K562 (cell line): ENCODE data around the gene DBI.

ENCODE experiments used
- CBFA2T3 ChIP-seq: fragments of 450-650 bp; IDR thresholded peaks from 2 replicates; pipeline ENCODE4 v1.6.1; 2017
- EZH2 ChIP-seq: IDR thresholded peaks from 2 replicates; pipeline ENCODE4 v1.6.1; 2012; ENCODE audit warnings: low read depth, mild to moderate bottlenecking, inconsistent platforms, low read length, borderline replicate concordance
- HCFC1 ChIP-seq: IDR thresholded peaks from 2 replicates; pipeline ENCODE4 v1.6.1; 2012; ENCODE audit warnings: low read depth, low read length, improper control_type of control experiment
- KDM4B ChIP-seq, 2 experiments: fragments of 450-650 bp in 1 of 2; sonication (generic) in 1 of 2; IDR thresholded peaks; 2 replicates each; pipeline ENCODE4 v1.6.1; 2016 to 2017; ENCODE audit warnings: borderline replicate concordance in 2 of 2, antibody characterized with exemption in 1 of 2, low read depth in 1 of 2, mild to moderate bottlenecking in 1 of 2
- KHSRP ChIP-seq: fragments of 450-650 bp; IDR thresholded peaks from 2 replicates; pipeline ENCODE4 v1.6.1; 2017
- SAP30 ChIP-seq: fragments of 200-600 bp; sonication (generic); IDR thresholded peaks from 2 replicates; pipeline ENCODE4 v1.6.1; 2012; ENCODE audit warnings: borderline replicate concordance, low read depth, mild to moderate bottlenecking, moderate library complexity, low read length, control low read depth, inconsistent platforms; ENCODE audit not compliant: insufficient read depth, poor library complexity, severe bottlenecking
- SMAD2 ChIP-seq: fragments of 150-350 bp; IDR thresholded peaks from 2 replicates; pipeline ENCODE4 v1.6.1; 2014; ENCODE audit warnings: low read depth, mild to moderate bottlenecking, low read length
- SP1 ChIP-seq: sonication (generic); formaldehyde crosslinking; IDR thresholded peaks from 2 replicates; pipeline ENCODE4 v1.8.1; 2022; ENCODE audit warnings: mild to moderate bottlenecking, missing genetic modification reagents
- TAF7 ChIP-seq: fragments of 450-650 bp; IDR thresholded peaks from 2 replicates; pipeline ENCODE4 v1.6.1; 2016; ENCODE audit warnings: missing genetic modification characterization, missing compliant biosample characterization
- TF ChIP-seq, protein P1 (sequence below): fragments of 450-650 bp; IDR thresholded peaks from 2 replicates; pipeline ENCODE4 v1.6.1; 2017; ENCODE audit warnings: antibody characterized with exemption
- TF ChIP-seq, protein P2 (sequence below), 3 experiments: IDR thresholded peaks in 2 of 3; conservative IDR thresholded peaks in 1 of 3; 2 replicates each; pipeline ENCODE4 v1.5.1; 2011 to 2012; ENCODE audit warnings: low read length in 3 of 3, mild to moderate bottlenecking in 3 of 3, control low read depth in 2 of 3, improper control_type of control experiment in 1 of 3, inconsistent platforms in 1 of 3, low read depth in 1 of 3, mixed read lengths in 1 of 3, moderate library complexity in 1 of 3; ENCODE audit not compliant: insufficient read depth in 2 of 3
- TF ChIP-seq, protein P3 (sequence below), 2 experiments: fragments of 200-800 bp in 1 of 2; sonication (Bioruptor generic) in 1 of 2; sonication (generic) in 1 of 2; formaldehyde crosslinking in 1 of 2; IDR thresholded peaks in 1 of 2; conservative IDR thresholded peaks in 1 of 2; 2 replicates each; pipeline versions ENCODE4 v1.5.0 to v1.6.1; 2016 to 2020; ENCODE audit warnings: missing compliant biosample characterization in 1 of 2, missing genetic modification characterization in 1 of 2, missing genetic modification reagents in 1 of 2
- TF ChIP-seq, protein P4 (sequence below): sonication (generic); formaldehyde crosslinking; IDR thresholded peaks from 2 replicates; pipeline ENCODE4 v1.9.0; 2022; ENCODE audit warnings: mild to moderate bottlenecking, missing genetic modification reagents

DNA sequence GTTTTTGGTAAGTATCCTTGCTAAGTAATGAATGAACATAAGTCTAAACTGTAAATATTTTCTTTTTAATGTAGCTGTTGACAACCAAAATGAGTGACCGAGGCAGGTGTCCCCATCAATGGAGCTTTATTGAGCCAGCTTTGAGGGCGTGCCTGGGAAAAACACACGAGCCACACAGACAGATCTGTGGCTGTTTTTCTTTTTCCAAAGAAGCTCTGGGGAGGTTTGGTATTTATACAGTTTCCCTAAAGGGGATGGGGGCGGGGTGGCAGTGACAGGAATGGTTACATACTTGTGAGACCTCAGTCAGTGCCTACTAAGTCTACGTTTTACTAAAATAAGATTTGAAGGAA lies 11.2 kb downstream of the DBI start:
- TF ChIP-seq, protein P1, sequence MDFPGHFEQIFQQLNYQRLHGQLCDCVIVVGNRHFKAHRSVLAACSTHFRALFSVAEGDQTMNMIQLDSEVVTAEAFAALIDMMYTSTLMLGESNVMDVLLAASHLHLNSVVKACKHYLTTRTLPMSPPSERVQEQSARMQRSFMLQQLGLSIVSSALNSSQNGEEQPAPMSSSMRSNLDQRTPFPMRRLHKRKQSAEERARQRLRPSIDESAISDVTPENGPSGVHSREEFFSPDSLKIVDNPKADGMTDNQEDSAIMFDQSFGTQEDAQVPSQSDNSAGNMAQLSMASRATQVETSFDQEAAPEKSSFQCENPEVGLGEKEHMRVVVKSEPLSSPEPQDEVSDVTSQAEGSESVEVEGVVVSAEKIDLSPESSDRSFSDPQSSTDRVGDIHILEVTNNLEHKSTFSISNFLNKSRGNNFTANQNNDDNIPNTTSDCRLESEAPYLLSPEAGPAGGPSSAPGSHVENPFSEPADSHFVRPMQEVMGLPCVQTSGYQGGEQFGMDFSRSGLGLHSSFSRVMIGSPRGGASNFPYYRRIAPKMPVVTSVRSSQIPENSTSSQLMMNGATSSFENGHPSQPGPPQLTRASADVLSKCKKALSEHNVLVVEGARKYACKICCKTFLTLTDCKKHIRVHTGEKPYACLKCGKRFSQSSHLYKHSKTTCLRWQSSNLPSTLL = no peak
- TF ChIP-seq, protein P2, sequence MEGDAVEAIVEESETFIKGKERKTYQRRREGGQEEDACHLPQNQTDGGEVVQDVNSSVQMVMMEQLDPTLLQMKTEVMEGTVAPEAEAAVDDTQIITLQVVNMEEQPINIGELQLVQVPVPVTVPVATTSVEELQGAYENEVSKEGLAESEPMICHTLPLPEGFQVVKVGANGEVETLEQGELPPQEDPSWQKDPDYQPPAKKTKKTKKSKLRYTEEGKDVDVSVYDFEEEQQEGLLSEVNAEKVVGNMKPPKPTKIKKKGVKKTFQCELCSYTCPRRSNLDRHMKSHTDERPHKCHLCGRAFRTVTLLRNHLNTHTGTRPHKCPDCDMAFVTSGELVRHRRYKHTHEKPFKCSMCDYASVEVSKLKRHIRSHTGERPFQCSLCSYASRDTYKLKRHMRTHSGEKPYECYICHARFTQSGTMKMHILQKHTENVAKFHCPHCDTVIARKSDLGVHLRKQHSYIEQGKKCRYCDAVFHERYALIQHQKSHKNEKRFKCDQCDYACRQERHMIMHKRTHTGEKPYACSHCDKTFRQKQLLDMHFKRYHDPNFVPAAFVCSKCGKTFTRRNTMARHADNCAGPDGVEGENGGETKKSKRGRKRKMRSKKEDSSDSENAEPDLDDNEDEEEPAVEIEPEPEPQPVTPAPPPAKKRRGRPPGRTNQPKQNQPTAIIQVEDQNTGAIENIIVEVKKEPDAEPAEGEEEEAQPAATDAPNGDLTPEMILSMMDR (IDR thresholded peaks at IDR 0.05 in 2 of 3, conservative IDR thresholded peaks at IDR 0.05 in 1 of 3; ENCODE audit: insufficient read depth in 2 of 3, low read depth in 1 of 3, low read length in 3 of 3) = no peak
- TF ChIP-seq, protein P3, sequence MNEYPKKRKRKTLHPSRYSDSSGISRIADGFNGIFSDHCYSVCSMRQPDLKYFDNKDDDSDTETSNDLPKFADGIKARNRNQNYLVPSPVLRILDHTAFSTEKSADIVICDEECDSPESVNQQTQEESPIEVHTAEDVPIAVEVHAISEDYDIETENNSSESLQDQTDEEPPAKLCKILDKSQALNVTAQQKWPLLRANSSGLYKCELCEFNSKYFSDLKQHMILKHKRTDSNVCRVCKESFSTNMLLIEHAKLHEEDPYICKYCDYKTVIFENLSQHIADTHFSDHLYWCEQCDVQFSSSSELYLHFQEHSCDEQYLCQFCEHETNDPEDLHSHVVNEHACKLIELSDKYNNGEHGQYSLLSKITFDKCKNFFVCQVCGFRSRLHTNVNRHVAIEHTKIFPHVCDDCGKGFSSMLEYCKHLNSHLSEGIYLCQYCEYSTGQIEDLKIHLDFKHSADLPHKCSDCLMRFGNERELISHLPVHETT (CRISPR knock-in tag; conservative IDR thresholded peaks at IDR 0.05 in 1 of 2, IDR thresholded peaks at IDR 0.05 in 1 of 2) = no peak
- TF ChIP-seq KHSRP (no peak), SP1 (CRISPR knock-in tag) (no peak), SMAD2 (no peak), EZH2 (no peak), HCFC1 (no peak), SAP30 (no peak), TAF7 (no peak), CBFA2T3 (no peak), KDM4B (IDR thresholded peaks at IDR 0.05; ENCODE audit: borderline replicate concordance in 2 of 2, low read depth in 1 of 2) (no peak)
- TF ChIP-seq, protein P4, sequence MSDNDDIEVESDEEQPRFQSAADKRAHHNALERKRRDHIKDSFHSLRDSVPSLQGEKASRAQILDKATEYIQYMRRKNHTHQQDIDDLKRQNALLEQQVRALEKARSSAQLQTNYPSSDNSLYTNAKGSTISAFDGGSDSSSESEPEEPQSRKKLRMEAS = no peak
